Measurements from ENCODE around the gene MFAP5.
"Not testable (repeated sequence)": the region's sequence is repeated elsewhere in the genome, so short reads cannot be mapped to it uniquely, and the experiment has no call there.

The MFAP5 gene

GRCh38 chr12:8675591-8676036 lies 13.0 kb upstream of the MFAP5 start:
- no peak for DNase-seq (ENCODE audit: low spot score)

GRCh38 chr12:8672381-8672780 lies 9.8 kb upstream of the MFAP5 start:
- DNase-seq (ENCODE audit: low spot score) = no peak

GRCh38 chr12:8668441-8668840 lies 5.8 kb upstream of the MFAP5 start:
- DNase-seq (ENCODE audit: low spot score) = no peak

- DNase-seq (ENCODE audit: low spot score) = no peak
Measured at GRCh38 chr12:8667270-8667669, 4.6 kb upstream of the MFAP5 start.

- DNase-seq (ENCODE audit: low spot score) = no peak
Measured at GRCh38 chr12:8665759-8666158, 3.1 kb upstream of the MFAP5 start.

- no peak for DNase-seq (ENCODE audit: low spot score)
Measured at GRCh38 chr12:8664228-8664913, 1.7 kb upstream of the MFAP5 start.

GRCh38 chr12:8661751-8662150 lies 875 bp downstream of the MFAP5 start:
- no peak for DNase-seq (ENCODE audit: low spot score)

- no peak for DNase-seq (ENCODE audit: low spot score)
Measured at GRCh38 chr12:8661016-8661415, 1.6 kb downstream of the MFAP5 start.

- DNase-seq (ENCODE audit: low spot score) = peak; percentile 88
Measured at GRCh38 chr12:8658346-8658745, 4.3 kb downstream of the MFAP5 start.

- DNase-seq (ENCODE audit: low spot score) = no peak
Measured at GRCh38 chr12:8655421-8655820, 7.2 kb downstream of the MFAP5 start.

GRCh38 chr12:8648576-8649205 lies 13.9 kb downstream of the MFAP5 start:
- no peak for DNase-seq (ENCODE audit: low spot score)

GRCh38 chr12:8647968-8648367 lies 14.7 kb downstream of the MFAP5 start:
- no peak for DNase-seq (ENCODE audit: low spot score)

GRCh38 chr12:8644345-8645248 lies 18.0 kb downstream of the MFAP5 start:
- DNase-seq (ENCODE audit: low spot score) = no peak

GRCh38 chr12:8642775-8643174 lies 19.9 kb downstream of the MFAP5 start:
- DNase-seq (ENCODE audit: low spot score) = no peak

- no peak for DNase-seq (ENCODE audit: low spot score)
Measured at GRCh38 chr12:8639936-8640335, 22.7 kb downstream of the MFAP5 start.

GRCh38 chr12:8638951-8639350 lies 23.7 kb downstream of the MFAP5 start:
- DNase-seq (ENCODE audit: low spot score) = no peak

- no peak for DNase-seq (ENCODE audit: low spot score)
Measured at GRCh38 chr12:8637666-8638065, 25.0 kb downstream of the MFAP5 start.

GRCh38 chr12:8637244-8637643 lies 25.4 kb downstream of the MFAP5 start:
- no peak for DNase-seq (ENCODE audit: low spot score)

- DNase-seq (ENCODE audit: low spot score) = no peak
Measured at GRCh38 chr12:8636581-8636980, 26.0 kb downstream of the MFAP5 start.

GRCh38 chr12:8636007-8636346 lies 26.6 kb downstream of the MFAP5 start:
- not testable (repeated sequence) for DNase-seq (ENCODE audit: low spot score)

- DNase-seq (ENCODE audit: low spot score) = not testable (repeated sequence)
Measured at GRCh38 chr12:8635342-8636006, 27.2 kb downstream of the MFAP5 start.

GRCh38 chr12:8630131-8630530 lies 32.5 kb downstream of the MFAP5 start:
- DNase-seq (ENCODE audit: low spot score) = no peak

Measured in GM03348 (cell line).